Activated T-helper 1 cell treated with anti-CD3 and anti-CD28 coated beads, Interleukin-2, amount 50 U/mL, for 16 hours (primary cell): ENCODE results near the gene BTC.
"Not testable (repeated sequence)": the region's sequence is repeated elsewhere in the genome, so short reads cannot be mapped to it uniquely, and the experiment has no call there.

Source experiments
- DNase-seq, 2 donors: peaks; one replicate each; pipeline ENCODE4 v3.0.0-alpha.2; 2020; ENCODE audit warnings: low read depth in 1 of 2, low spot score in 1 of 2

BTC gene

GRCh38 chr4:74758551-74759145 lies 35.7 kb downstream of the BTC start:
- DNase-seq = no peak

DNA sequence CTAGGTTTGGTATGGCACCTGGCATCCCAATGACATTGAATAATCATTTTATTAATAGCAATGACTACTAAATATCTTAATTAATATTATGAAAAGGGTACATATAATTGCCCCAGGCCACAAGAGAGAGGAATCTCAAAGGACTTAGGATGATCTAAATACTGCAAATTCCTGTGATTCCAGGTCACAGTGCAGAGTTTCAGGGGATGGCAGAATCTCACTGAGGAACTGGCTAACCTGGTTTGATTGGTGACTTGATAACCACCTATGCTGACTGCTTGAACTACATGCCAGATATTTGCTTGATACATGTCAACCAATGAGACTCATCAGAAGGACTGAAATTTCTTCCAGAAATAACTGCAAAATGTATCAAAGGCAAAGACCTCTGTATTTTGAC lies 37.2 kb downstream of the BTC start:
- DNase-seq = no peak

GRCh38 chr4:74755486-74755885 lies 38.8 kb downstream of the BTC start:
- DNase-seq = no peak

- DNase-seq = no peak
These were observed 40.1 kb downstream of the BTC start for GRCh38 chr4:74754218-74754617.

GRCh38 chr4:74752798-74753197 lies 41.5 kb downstream of the BTC start:
- no peak for DNase-seq

- DNase-seq = no peak
These were observed 42.5 kb downstream of the BTC start for GRCh38 chr4:74751856-74752255.

DNA sequence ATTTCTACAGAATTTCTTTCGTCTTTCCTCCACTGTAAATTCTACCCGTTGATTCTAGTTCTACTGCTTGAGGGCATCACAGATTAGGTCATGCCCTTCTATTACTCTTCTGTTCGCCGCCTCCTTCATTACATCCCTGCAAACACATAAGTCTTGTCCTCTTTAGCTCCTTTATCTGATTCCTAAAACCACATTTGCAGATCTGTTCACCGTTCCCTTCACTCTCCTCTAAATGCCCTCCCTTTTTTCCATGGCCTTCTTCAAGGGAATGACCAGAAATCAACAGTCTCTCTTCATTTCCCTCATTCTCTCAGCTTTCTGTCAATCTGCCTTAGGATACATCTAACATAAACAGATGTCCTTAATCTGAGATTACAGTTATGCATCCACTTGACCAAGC lies 43.1 kb downstream of the BTC start:
- no peak for DNase-seq

DNA sequence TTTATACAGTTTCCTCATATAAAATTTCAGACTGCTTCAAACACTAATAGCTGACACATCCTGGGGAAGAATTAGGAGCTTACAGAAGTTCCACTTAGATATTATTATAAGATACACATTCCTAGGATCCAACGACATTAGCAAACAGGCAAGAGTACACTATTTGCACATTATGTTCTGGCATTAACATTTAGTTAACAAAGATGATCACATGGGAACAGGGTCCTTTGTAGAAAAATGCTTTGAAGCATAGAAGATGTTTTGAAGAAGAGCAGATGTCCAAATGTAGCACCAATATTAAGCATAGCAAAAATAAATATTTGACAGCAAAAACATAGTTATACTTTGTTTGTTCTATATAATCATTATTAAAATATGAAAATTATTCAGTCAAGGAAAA lies 52.1 kb downstream of the BTC start:
- no peak for DNase-seq

DNA sequence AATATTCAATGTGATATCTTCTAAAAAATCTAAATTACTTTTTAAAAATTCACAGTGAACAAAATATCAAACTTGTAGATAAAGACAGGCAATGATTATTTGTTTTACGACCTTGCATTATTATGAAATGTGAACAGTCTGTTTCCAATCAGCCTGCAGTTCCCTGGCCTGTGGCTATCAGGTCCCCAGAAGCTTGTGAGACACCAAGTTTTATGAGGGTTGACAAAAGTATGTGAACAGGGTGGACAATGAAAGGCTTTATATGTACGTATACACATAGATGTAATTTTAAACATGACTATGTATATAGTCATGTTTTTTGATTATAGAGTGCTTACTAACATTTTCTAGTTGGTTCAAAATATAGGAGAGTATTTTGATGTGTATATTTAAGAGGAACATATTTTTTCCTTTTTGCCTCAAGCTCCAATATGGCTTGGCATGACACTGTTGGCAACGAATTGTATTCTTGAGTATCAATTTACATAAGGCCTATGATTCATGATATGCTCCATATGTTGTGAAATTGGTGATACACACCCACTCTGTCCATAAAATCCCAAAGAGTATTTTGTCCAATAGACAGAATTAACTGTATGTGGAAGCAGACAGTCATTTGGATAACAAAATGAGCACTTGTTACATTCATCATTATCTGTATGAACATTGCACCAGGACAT lies 55.7 kb downstream of the BTC start:
- no peak for DNase-seq

GRCh38 chr4:74734995-74735394 lies 59.3 kb downstream of the BTC start:
- no peak for DNase-seq

DNA sequence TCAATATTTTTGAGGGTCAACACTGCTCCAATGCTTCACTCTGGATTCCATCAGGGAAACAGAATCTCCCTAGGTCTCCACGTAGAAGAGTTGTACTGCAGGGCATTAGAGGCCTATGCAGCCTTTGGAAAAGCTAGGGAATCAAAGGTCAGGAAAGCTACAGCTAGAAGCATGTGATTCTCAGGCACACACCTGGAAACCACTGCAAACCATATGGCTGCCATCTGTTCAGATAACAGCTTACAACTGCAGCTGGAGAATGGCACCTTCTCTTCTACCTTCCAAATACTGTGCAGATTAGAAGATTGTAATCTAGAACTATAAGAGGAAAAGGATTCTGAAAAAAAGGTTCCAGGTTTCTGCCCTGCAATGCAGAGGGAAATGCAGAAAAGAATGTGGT lies 60.6 kb downstream of the BTC start:
- DNase-seq = no peak

GRCh38 chr4:74724979-74725378 lies 69.3 kb downstream of the BTC start:
- DNase-seq = no peak

DNA sequence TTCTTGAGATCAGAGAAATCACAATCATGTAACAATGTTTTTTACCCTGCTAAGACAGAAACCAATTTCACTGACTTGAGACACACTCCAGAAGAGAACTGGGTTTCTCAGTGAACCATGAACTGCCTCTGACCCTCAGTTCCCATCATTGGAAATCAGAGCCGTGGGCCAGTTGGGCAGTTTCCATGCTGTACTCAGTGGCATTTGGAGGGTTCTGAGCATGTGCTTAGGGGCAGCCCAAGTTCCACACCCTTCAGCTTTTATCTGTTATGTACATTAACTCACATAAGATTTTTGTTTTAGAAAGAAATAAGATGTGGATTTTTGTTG lies 77.9 kb downstream of the BTC start:
- DNase-seq = no peak

GRCh38 chr4:74715706-74716435 lies 78.5 kb downstream of the BTC start:
- no peak for DNase-seq

- no peak for DNase-seq
These were observed 79.7 kb downstream of the BTC start for GRCh38 chr4:74714611-74715130.

GRCh38 chr4:74708135-74708534 lies 86.2 kb downstream of the BTC start:
- DNase-seq = not testable (repeated sequence)
